SK-N-SH (cell line): ENCODE data around the gene KICS2. TPM values are rescaled to one million over a fixed set of nuclear protein-coding genes. Genes with fewer than 3 reads are reported as not detected.
A peak's percentile ranks its signal among the peaks of the same experiment; 100 is the strongest.

Experiments
- CTCF ChIA-PET: fragments of 300-600, 350-600 bp; formaldehyde crosslinking; extraction: SDS; loops from one replicate; lab custom pipeline; 2021; lab: Yijun Ruan, JAX
- POLR2A ChIA-PET: fragments of 350-600 bp; sonication (Branson Sonifier 250); formaldehyde crosslinking; extraction: SDS; loops from one replicate; lab custom pipeline; 2020; ENCODE audit warnings: antibody characterized with exemption, inconsistent platforms; lab: Yijun Ruan, JAX
- DNase-seq: peaks from one replicate; pipeline ENCODE4 v3.0.0; 2012
- H2AFZ ChIP-seq: fragments of 200-600 bp; sonication (generic); 2 replicates; pipeline ENCODE4 v1.8.1; 2016; ENCODE audit warnings: antibody characterized with exemption, mild to moderate bottlenecking, low read depth
- H3F3A ChIP-seq: fragments of 200-600 bp; sonication (generic); replicated peaks from 2 replicates; pipeline ENCODE3; 2016; ENCODE audit warnings: antibody characterized with exemption, mild to moderate bottlenecking; ENCODE audit not compliant: insufficient read depth
- H3K27ac ChIP-seq, 2 experiments: fragments of 200-500 bp in 1 of 2; fragments of 200-600 bp in 1 of 2; sonication (Bioruptor generic) in 1 of 2; sonication (generic), shearing (Covaris generic) in 1 of 2; 2 replicates each; pipeline versions ENCODE4 v1.5.1 to v1.6.1; 2014 to 2016; ENCODE audit warnings: low read depth in 2 of 2, inconsistent platforms in 1 of 2, low read length in 1 of 2, mild to moderate bottlenecking in 1 of 2, mixed read lengths in 1 of 2
- H3K27me3 ChIP-seq: fragments of 200-600 bp; sonication (generic), shearing (Covaris generic); 2 replicates; pipeline ENCODE4 v1.6.1; 2016; ENCODE audit warnings: mixed run types; ENCODE audit not compliant: insufficient read depth
- H3K36me3 ChIP-seq, 2 experiments: fragments of 200-500 bp in 1 of 2; fragments of 200-600 bp in 1 of 2; sonication (Bioruptor generic) in 1 of 2; sonication (generic) in 1 of 2; replicated peaks in 1 of 2; 2 replicates each; pipeline versions ENCODE3 to v1.5.1; 2014 to 2016; ENCODE audit warnings: low read length in 1 of 2, mild to moderate bottlenecking in 1 of 2; ENCODE audit not compliant: insufficient read depth in 2 of 2, control insufficient read depth in 1 of 2
- H3K4me1 ChIP-seq, 2 experiments: fragments of 200-500 bp in 1 of 2; fragments of 200-600 bp in 1 of 2; sonication (Bioruptor generic) in 1 of 2; sonication (generic), shearing (Covaris generic) in 1 of 2; 2 replicates each; pipeline versions ENCODE4 v1.5.1 to v1.6.1; 2014 to 2016; ENCODE audit warnings: low read depth in 1 of 2, low read length in 1 of 2, mixed run types in 1 of 2; ENCODE audit not compliant: insufficient read depth in 2 of 2, control insufficient read depth in 1 of 2
- H3K4me2 ChIP-seq: fragments of 200-600 bp; sonication (generic), shearing (Covaris generic); 2 replicates; pipeline ENCODE4 v1.6.1; 2017; ENCODE audit warnings: mixed run types
- H3K4me3 ChIP-seq, 2 experiments: fragments of 200-500 bp in 1 of 2; fragments of 200-600 bp in 1 of 2; sonication (Bioruptor generic) in 1 of 2; sonication (generic), shearing (Covaris generic) in 1 of 2; 2 replicates each; pipeline versions ENCODE4 v1.5.1 to v1.8.1; 2014 to 2016; ENCODE audit warnings: low read depth in 2 of 2, inconsistent platforms in 1 of 2, low read length in 1 of 2, mild to moderate bottlenecking in 1 of 2, mixed read lengths in 1 of 2, moderate library complexity in 1 of 2
- H3K79me2 ChIP-seq: fragments of 200-600 bp; sonication (generic); 2 replicates; pipeline ENCODE4 v1.8.1; 2017; ENCODE audit warnings: mild to moderate bottlenecking; ENCODE audit not compliant: insufficient read depth
- H3K9ac ChIP-seq: fragments of 200-600 bp; sonication (generic); 2 replicates; pipeline ENCODE4 v1.6.1; 2017; ENCODE audit warnings: mixed run types
- H3K9me2 ChIP-seq: fragments of 200-600 bp; sonication (generic); 2 replicates; pipeline ENCODE4 v1.6.1; 2017; ENCODE audit warnings: mixed run types
- H3K9me3 ChIP-seq: fragments of 200-600 bp; sonication (generic); 2 replicates; pipeline ENCODE4 v1.6.1; 2017; ENCODE audit warnings: mixed run types, mild to moderate bottlenecking, moderate library complexity
- H4K20me1 ChIP-seq: fragments of 200-600 bp; sonication (generic); 2 replicates; pipeline ENCODE4 v1.6.1; 2017; ENCODE audit warnings: mild to moderate bottlenecking, mixed run types; ENCODE audit not compliant: insufficient read depth
- CHD2 ChIP-seq: fragments of 150-350 bp; IDR thresholded peaks from 2 replicates; pipeline ENCODE4 v1.6.1; 2018; ENCODE audit warnings: low read length; ENCODE audit not compliant: partially characterized antibody
- CTCF ChIP-seq: fragments of 200-600 bp; sonication (generic); IDR thresholded peaks from 2 replicates; pipeline ENCODE4 v1.6.1; 2017; ENCODE audit warnings: antibody characterized with exemption, mild to moderate bottlenecking, moderate library complexity
- EP300 ChIP-seq, 2 experiments: IDR thresholded peaks; 2 replicates each; pipeline versions ENCODE4 v1.4.0 to v1.6.1; 2012; ENCODE audit warnings: borderline replicate concordance in 1 of 2, low read depth in 1 of 2, low read length in 1 of 2
- FOSL2 ChIP-seq: IDR thresholded peaks from 2 replicates; pipeline ENCODE4 v1.4.0; 2012; ENCODE audit warnings: low read depth, mild to moderate bottlenecking, moderate library complexity, borderline replicate concordance
- JUND ChIP-seq: IDR thresholded peaks from 2 replicates; pipeline ENCODE4 v1.4.0; 2012
- NFIC ChIP-seq: IDR thresholded peaks from 2 replicates; pipeline ENCODE4 v1.4.0; 2012; ENCODE audit warnings: borderline replicate concordance
- RAD21 ChIP-seq: IDR thresholded peaks from 2 replicates; pipeline ENCODE4 v1.6.1; 2012; ENCODE audit warnings: mild to moderate bottlenecking, low read length
- SMC3 ChIP-seq: IDR thresholded peaks from 2 replicates; pipeline ENCODE4 v1.6.1; 2012; ENCODE audit warnings: low read depth, low read length, improper control_type of control experiment
- TAF1 ChIP-seq: IDR thresholded peaks from 2 replicates; pipeline ENCODE4 v1.6.1; 2012; ENCODE audit warnings: low read depth, mild to moderate bottlenecking, low read length, moderate library complexity, borderline replicate concordance
- YY1 ChIP-seq: IDR thresholded peaks from 2 replicates; pipeline ENCODE4 v1.4.0; 2012; ENCODE audit warnings: low read depth, mild to moderate bottlenecking
- polyA plus RNA-seq, 3 experiments: library from polyadenylated mRNA; depleted of rRNA; stranded (reverse); fragments of >200 nt; gene quantifications; 2 replicates each; pipeline ENCODE4 v1.2.3, GENCODE V29; 2012

Gene KICS2
- polyA plus RNA-seq, 1 of the 3 experiments (the other 2 are of a cell fraction): 4.1 TPM

- POLR2A ChIA-PET: interaction anchor here (0.6 to 1.2 kb wide), 2 partner anchors 394 to 884 kb away, joined by 3 read pairs; no protein-coding TSS in a partner anchor
- no peaks in the 10 kb centered on the region for H4K20me1 ChIP-seq
- no peaks in the 10 kb centered on the region for H3K9me3 ChIP-seq
- no peak overlapping the region for H3K4me3 ChIP-seq
- no peak overlapping the region for H2AFZ ChIP-seq
- H3K9ac ChIP-seq: no peak overlapping the region
- H3K27ac ChIP-seq: no peak overlapping the region; a peak in 1 of 4 replicates
- H3F3A ChIP-seq: no peaks in the 10 kb centered on the region
- H3K27me3 ChIP-seq: no peaks in the 10 kb centered on the region
- DNase-seq: no peak
- CTCF ChIA-PET: interaction anchor here (1.0 to 5.0 kb wide), 9 partner anchors 8 to 411 kb away, joined by 3 to 31 read pairs (median 4); partner anchors contain the start of gene SRGAP1
- no peaks in the 10 kb centered on the region for H3K79me2 ChIP-seq
- H3K4me2 ChIP-seq: no peak overlapping the region
- TF ChIP-seq FOSL2 (no peak), CTCF (no peak), CHD2 (no peak), YY1 (no peak), JUND (no peak), TAF1 (no peak), EP300 (IDR thresholded peaks at IDR 0.05; ENCODE audit: borderline replicate concordance in 1 of 2, low read depth in 1 of 2, low read length in 1 of 2) (no peak)
- TF ChIP-seq, all 33 proteins: peak for 0
- peaks cover 0 to 5% of the 10 kb centered on the region in 2 experiments; a peak in 2 of 4 replicates for H3K4me1 ChIP-seq
- H3K36me3 ChIP-seq: no peaks in the 10 kb centered on the region
- H3K9me2 ChIP-seq: no peaks in the 10 kb centered on the region
These were observed 15.3 kb upstream of the KICS2 start for GRCh38 chr12:64237382-64237781.

GRCh38 chr12:64236549-64236948, 14.5 kb upstream of the KICS2 start:
- POLR2A ChIA-PET: interaction anchor here (1.2 kb wide), 1 partner anchor 393 kb away, joined by 3 read pairs; no protein-coding TSS in a partner anchor

More at GRCh38 chr12:64236549-64236948, 14.5 kb upstream of the KICS2 start:
- no peaks in the 10 kb centered on the region for H3K36me3 ChIP-seq
- TF ChIP-seq CTCF (peak; percentile 39), NFIC (no peak), RAD21 (peak; percentile 65), SMC3 (peak; percentile 37)
- TF ChIP-seq, all 33 proteins: peak for 3
- H3K9me3 ChIP-seq: no peaks in the 10 kb centered on the region
- peaks cover 0 to 5% of the 10 kb centered on the region in 2 experiments; a peak in 2 of 4 replicates for H3K4me1 ChIP-seq
- CTCF ChIA-PET: interaction anchor here (0.7 to 5.0 kb wide), 9 partner anchors 9 to 410 kb away, joined by 3 to 31 read pairs (median 3); partner anchors contain the start of gene SRGAP1
- DNase-seq: peak; percentile 7
- H3K9me2 ChIP-seq: no peaks in the 10 kb centered on the region
- no peak overlapping the region for H3K4me3 ChIP-seq
- H3K79me2 ChIP-seq: no peaks in the 10 kb centered on the region
- no peak overlapping the region for H3K9ac ChIP-seq
- H4K20me1 ChIP-seq: no peaks in the 10 kb centered on the region
- no peak overlapping the region for H3K27ac ChIP-seq
- no peak overlapping the region for H3K4me2 ChIP-seq
- H3F3A ChIP-seq: no peaks in the 10 kb centered on the region
- no peak overlapping the region for H2AFZ ChIP-seq
- H3K27me3 ChIP-seq: no peaks in the 10 kb centered on the region
